Measurements from ENCODE around the gene ZSCAN26.
"Not testable (repeated sequence)": the region's sequence is repeated elsewhere in the genome, so short reads cannot be mapped to it uniquely, and the experiment has no call there.

ZSCAN26 gene

GRCh38 chr6:28257042-28257441, 9.9 kb upstream of the ZSCAN26 start:
- DNase-seq (ENCODE audit: low read depth), result no peak

- DNase-seq (ENCODE audit: low read depth), result no peak
Measured at GRCh38 chr6:28258877-28259777, 7.8 kb upstream of the ZSCAN26 start, which contains the start of gene NKAPL. Gene NKAPL, plus strand, starts transcription at chr6:28259297. Its CDS starts 75 bp downstream, at chr6:28259372.

- DNase-seq (ENCODE audit: low read depth), result no peak
Measured at GRCh38 chr6:28263922-28264321, 3.0 kb upstream of the ZSCAN26 start.

GRCh38 chr6:28264834-28265401, 2.0 kb upstream of the ZSCAN26 start:
- DNase-seq (ENCODE audit: low read depth), result no peak

- DNase-seq (ENCODE audit: low read depth), result no peak
Measured at GRCh38 chr6:28266563-28266961, 381 bp upstream of the ZSCAN26 start.

GRCh38 chr6:28267695-28268059, 734 bp downstream of the ZSCAN26 start:
- DNase-seq (ENCODE audit: low read depth), result no peak

- no peak for DNase-seq (ENCODE audit: low read depth)
Measured at GRCh38 chr6:28269492-28269891, 2.5 kb downstream of the ZSCAN26 start.

- no peak for DNase-seq (ENCODE audit: low read depth)
Measured at GRCh38 chr6:28274888-28275287, 7.9 kb downstream of the ZSCAN26 start.

GRCh38 chr6:28277746-28278145, 10.8 kb downstream of the ZSCAN26 start:
- DNase-seq (ENCODE audit: low read depth), result no peak

- DNase-seq (ENCODE audit: low read depth), result no peak
Measured at GRCh38 chr6:28280595-28281287, 13.8 kb downstream of the ZSCAN26 start.

GRCh38 chr6:28281288-28282064, 14.5 kb downstream of the ZSCAN26 start, which contains the start of gene PGBD1:
Gene PGBD1, plus strand, starts transcription at chr6:28281572. Its CDS starts 2,242 bp downstream, at chr6:28283814.
- DNase-seq (ENCODE audit: low read depth), result no peak

GRCh38 chr6:28282926-28283325, 16.0 kb downstream of the ZSCAN26 start:
- DNase-seq (ENCODE audit: low read depth), result no peak

GRCh38 chr6:28291573-28291972, 24.6 kb downstream of the ZSCAN26 start:
- DNase-seq (ENCODE audit: low read depth), result no peak

GRCh38 chr6:28295326-28295725, 28.4 kb downstream of the ZSCAN26 start:
- no peak for DNase-seq (ENCODE audit: low read depth)

- DNase-seq (ENCODE audit: low read depth), result no peak
Measured at GRCh38 chr6:28296520-28297060, 29.6 kb downstream of the ZSCAN26 start.

- no peak for DNase-seq (ENCODE audit: low read depth)
Measured at GRCh38 chr6:28303570-28303969, 36.6 kb downstream of the ZSCAN26 start.

GRCh38 chr6:28306363-28306762, 39.4 kb downstream of the ZSCAN26 start:
- not testable (repeated sequence) for DNase-seq (ENCODE audit: low read depth)

- no peak for DNase-seq (ENCODE audit: low read depth)
Measured at GRCh38 chr6:28311139-28311823, 44.3 kb downstream of the ZSCAN26 start.

- no peak for DNase-seq (ENCODE audit: low read depth)
Measured at GRCh38 chr6:28312939-28313338, 46.0 kb downstream of the ZSCAN26 start.

GRCh38 chr6:28315628-28316027, 48.7 kb downstream of the ZSCAN26 start:
- DNase-seq (ENCODE audit: low read depth), result no peak

- DNase-seq (ENCODE audit: low read depth), result not testable (repeated sequence)
Measured at GRCh38 chr6:28317866-28318265, 50.9 kb downstream of the ZSCAN26 start.
